Motor neuron (in vitro differentiated cells): Measurements from ENCODE around the gene PATL2. TPM values are rescaled to one million over a fixed set of nuclear protein-coding genes. Genes with fewer than 3 reads are reported as not detected.
"Not testable (repeated sequence)": the region's sequence is repeated elsewhere in the genome, so short reads cannot be mapped to it uniquely, and the experiment has no call there.

ENCODE experiments used
- ATAC-seq, 8 experiments: fragments of 200-7000 bp; cut with Tn5 transposase; replicated peaks in 6 of 8; 2 replicates each; pipeline ENCODE4 v1.8.0; 2021; ENCODE audit warnings: mild to moderate bottlenecking in 8 of 8, moderate library complexity in 8 of 8
- H3K27ac ChIP-seq, 2 donors: fragments of 250-450 bp; sonication (Bioruptor Pico); 2 replicates each; pipeline ENCODE4 v1.9.0; 2021; ENCODE audit warnings: antibody characterized with exemption in 2 of 2, mild to moderate bottlenecking in 2 of 2, moderate library complexity in 1 of 2
- H3K4me1 ChIP-seq, 2 donors: fragments of 250-450 bp; sonication (Bioruptor Pico); replicated peaks in 1 of 2; 2 replicates each; pipeline ENCODE4 v1.6.1; 2021; ENCODE audit warnings: antibody characterized with exemption in 2 of 2, mild to moderate bottlenecking in 2 of 2, moderate library complexity in 1 of 2
- H3K4me3 ChIP-seq, 5 donors: fragments of 250-450 bp; sonication (Bioruptor Pico); 2 replicates each; pipeline ENCODE4 v1.9.0; 2021; ENCODE audit warnings: antibody characterized with exemption in 5 of 5, mild to moderate bottlenecking in 5 of 5, moderate library complexity in 4 of 5
- WGBS, 10 experiments: fragments of 450-650 bp; shearing (Covaris generic); methylation state at CpG; one replicate each; pipeline ENCODE4 v1.0.0; 2022; 5-methylcytosine and 5-hydroxymethylcytosine counted together
- in situ Hi-C, 9 experiments: fragments of 400-800 bp; cut with MboI; loops; one replicate each; pipeline ENCODE4 v1.15.0; 2021; ENCODE audit warnings: low sequenced_read_pairs in 9 of 9, low pct_unique_long_range_greater_than_20kb in 2 of 9; ENCODE audit not compliant: unreplicated experiment in 9 of 9
- total RNA-seq, 8 experiments: library from RNA; unstranded; fragments of 300-600 nt; gene quantifications; 2 replicates each; pipeline versions ENCODE4 v1.2.3 to v1.2.4, GENCODE V29; 2022

The PATL2 gene
- total RNA-seq, 8 experiments from 2014 or later: 0.11 to 2.2 (median 0.96) TPM

GRCh38 chr15:44697014-44697413 lies 14.1 kb downstream of the PATL2 start:
- Histone ChIP-seq H3K4me1 (no peaks in the 10 kb centered on the region), H3K27ac (no peak overlapping the region), H3K4me3 (no peak overlapping the region)
- no peak for ATAC-seq
- in situ Hi-C loops: no loop called here

DNA sequence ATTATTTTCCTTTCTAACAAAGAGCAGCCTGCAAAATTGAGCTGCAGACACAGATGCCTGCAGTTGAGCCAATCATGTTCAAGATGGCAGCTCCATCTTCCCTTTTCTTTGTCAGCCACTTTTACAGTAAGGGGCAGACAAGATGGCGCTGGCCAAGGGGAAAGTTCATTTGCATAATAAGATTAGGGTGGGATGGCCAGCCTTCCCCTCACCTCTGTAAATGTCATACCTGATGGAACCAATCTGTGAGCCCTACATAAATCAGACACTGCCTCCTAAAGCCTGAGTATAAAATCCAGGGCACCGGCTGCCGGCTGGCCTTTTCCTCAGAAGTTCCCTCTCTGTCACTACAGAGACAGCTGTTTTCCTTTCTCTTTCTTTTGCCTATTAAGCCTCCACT lies 15.8 kb downstream of the PATL2 start:
- no peak for ATAC-seq
- H3K27ac ChIP-seq: no peak overlapping the region

GRCh38 chr15:44694416-44694815 lies 16.7 kb downstream of the PATL2 start:
- 8 to 100% (median 85%) methylated on average over 2 to 4 of the region's 4 CpGs; no CpG with 5 or more reads in 1 of the 10 experiments for WGBS, 10 experiments
- Histone ChIP-seq H3K4me3 (no peak overlapping the region), H3K4me1 (no peaks in the 10 kb centered on the region), H3K27ac (no peak overlapping the region)
- ATAC-seq: no peak
- in situ Hi-C loops: no loop called here

More for the DNA sequence above, 15.8 kb downstream of the PATL2 start:
- Histone ChIP-seq H3K4me1 (no peaks in the 10 kb centered on the region), H3K4me3 (no peak overlapping the region)
- 25 to 100% (median 67%) methylated on average over 1 to 3 of the region's 3 CpGs; no CpG with 5 or more reads in 2 of the 10 experiments for WGBS, 10 experiments
- in situ Hi-C loops: no loop called here

DNA sequence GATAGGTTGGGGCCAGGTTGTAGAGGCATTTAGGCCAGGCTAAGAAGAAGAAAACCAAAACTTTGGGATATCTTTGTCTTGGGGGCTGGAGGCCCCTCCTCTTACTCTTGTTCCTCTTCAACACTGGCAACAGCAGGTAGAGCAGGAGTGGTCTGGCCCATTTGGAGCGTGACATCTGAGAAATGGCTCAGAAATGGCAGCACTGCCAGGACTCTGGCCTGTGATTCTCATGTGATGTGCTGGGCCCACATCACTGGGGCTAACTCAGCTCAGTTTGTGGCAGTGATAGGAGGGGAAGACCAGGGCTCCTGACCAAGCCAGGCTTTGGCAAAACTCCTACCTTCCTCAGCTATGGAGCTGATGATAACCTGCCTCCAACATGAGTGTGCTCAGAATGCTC lies 18.5 kb downstream of the PATL2 start:
- 80% methylated on average over 1 of the region's 1 CpG; no CpG with 5 or more reads in 8 of the 10 experiments for WGBS, 10 experiments
- Histone ChIP-seq H3K4me1 (no peaks in the 10 kb centered on the region), H3K27ac (no peak overlapping the region), H3K4me3 (no peak overlapping the region)
- no peak for ATAC-seq
- in situ Hi-C loops: no loop called here

- H3K27ac ChIP-seq, ATAC-seq, in situ Hi-C loops, H3K4me1 ChIP-seq, H3K4me3 ChIP-seq: not testable (repeated sequence)
- 0 to 89% (median 29%) methylated on average over 1 of the region's 1 CpG; no CpG with 5 or more reads in 4 of the 10 experiments for WGBS, 10 experiments
These were observed 20.9 kb downstream of the PATL2 start for GRCh38 chr15:44690245-44690644.

GRCh38 chr15:44689318-44689717 lies 21.8 kb downstream of the PATL2 start:
- H3K27ac ChIP-seq, ATAC-seq, H3K4me1 ChIP-seq, H3K4me3 ChIP-seq, in situ Hi-C loops: not testable (repeated sequence)
- WGBS, 10 experiments: 0 to 71% (median 24%) methylated on average over 1 to 2 of the region's 2 CpGs; no CpG with 5 or more reads in 4 of the 10 experiments

DNA sequence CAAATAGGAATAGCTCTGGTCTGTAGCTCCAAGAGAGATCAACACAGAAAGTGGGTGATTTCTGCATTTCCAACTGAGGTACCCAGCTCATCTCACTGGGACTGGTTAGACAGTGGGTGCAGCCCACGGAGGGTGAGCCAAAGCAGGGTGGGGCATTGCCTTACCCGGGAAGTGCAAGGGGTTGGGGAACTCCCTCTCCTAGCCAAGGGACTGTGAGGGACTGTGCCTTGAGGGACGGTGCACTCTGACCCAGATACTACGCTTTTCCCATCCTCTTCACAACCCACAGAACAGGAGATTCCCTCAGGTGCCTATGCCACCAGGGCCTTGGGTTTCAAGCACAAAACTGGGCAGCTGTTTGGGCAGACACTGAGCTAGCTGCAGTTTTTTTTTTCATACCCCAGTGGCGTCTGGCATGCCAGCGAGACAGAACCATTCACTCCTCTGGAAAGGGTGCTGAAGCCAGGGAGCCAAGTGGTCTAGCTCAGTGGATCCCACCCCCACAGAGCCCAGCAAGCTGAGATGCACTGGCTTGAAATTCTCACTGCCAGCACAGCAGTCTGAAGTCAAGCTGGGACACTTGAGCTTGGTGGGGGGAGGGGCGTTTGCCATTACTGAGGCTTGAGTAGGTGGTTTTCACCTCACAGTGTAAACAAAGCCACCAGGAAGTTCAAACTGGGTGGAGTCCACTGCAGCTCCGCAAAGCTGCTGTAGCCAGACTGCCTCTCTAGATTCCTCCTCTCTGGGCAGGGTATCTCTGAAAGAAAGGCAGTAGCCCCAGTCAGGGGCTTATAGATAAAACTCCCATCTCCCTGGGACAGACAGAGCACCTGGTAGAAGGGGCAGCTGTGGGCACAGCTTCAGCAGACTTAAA lies 28.1 kb downstream of the PATL2 start:
- peak in 3 of 8 experiments; percentile 18 to 40 (median 34) for ATAC-seq
- 0 to 100% (median 34%) methylated on average over 1 to 4 of the region's 8 CpGs; no CpG with 5 or more reads in 2 of the 10 experiments for WGBS, 10 experiments

DNA sequence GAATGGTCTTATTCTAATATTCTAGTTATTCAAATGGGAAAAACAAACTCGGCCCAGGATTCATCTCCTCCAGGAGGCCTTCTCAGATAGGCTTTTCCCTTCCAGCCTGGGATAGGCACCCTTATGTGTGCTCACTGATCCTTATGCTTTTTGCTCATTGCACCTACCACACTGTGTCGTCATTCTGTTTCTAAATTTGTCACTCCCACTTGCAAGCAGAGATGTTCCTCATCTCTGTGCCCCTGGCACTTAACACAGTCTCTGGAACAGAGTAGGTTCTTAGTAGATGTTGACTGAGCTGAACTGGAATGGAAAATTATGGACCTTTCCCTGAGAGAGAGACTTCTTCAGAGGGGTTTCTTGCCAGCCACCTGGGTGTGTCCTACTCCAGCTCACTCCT lies 28.9 kb downstream of the PATL2 start:
- H3K4me3 ChIP-seq: no peak overlapping the region
- H3K4me1 ChIP-seq: peaks cover 0 to 2% of the 10 kb centered on the region in 2 donors
- 10 to 100% (median 50%) methylated on average over 1 to 2 of the region's 2 CpGs; no CpG with 5 or more reads in 3 of the 10 experiments for WGBS, 10 experiments
- no peak for ATAC-seq
- H3K27ac ChIP-seq: no peak overlapping the region
- in situ Hi-C loops: no loop called here

More for the DNA sequence above, 28.1 kb downstream of the PATL2 start:
- H3K4me3 ChIP-seq, H3K4me1 ChIP-seq, in situ Hi-C loops, H3K27ac ChIP-seq: not testable (repeated sequence)

DNA sequence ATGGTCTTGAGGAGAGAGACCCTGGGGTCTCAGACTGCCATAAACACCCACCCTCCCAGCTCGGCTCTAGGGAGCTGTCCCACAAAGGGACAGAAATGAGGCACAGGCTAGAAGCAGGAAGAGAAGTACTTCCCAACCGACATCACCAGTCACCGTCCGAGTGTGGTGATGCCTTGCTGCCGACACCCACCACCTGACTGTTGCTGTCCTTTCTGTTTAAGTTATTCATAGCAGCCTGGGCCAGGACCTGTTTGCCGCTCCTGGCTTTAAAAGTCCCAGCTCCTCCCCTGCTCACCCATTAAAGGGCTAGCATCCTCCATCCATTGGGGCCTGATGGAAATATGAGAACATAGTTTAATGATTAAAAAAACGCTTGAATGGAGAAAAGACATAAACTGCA lies 34.4 kb downstream of the PATL2 start:
- Histone ChIP-seq H3K27ac (no peak overlapping the region), H3K4me3 (no peak overlapping the region), H3K4me1 (no peaks in the 10 kb centered on the region)
- ATAC-seq: peak in 3 of 8 experiments; percentile 69 to 95 (median 80)
- 47 to 83% (median 70%) methylated on average over 1 to 7 of the region's 7 CpGs; no CpG with 5 or more reads in 3 of the 10 experiments for WGBS, 10 experiments
- in situ Hi-C loops: no loop called here

DNA sequence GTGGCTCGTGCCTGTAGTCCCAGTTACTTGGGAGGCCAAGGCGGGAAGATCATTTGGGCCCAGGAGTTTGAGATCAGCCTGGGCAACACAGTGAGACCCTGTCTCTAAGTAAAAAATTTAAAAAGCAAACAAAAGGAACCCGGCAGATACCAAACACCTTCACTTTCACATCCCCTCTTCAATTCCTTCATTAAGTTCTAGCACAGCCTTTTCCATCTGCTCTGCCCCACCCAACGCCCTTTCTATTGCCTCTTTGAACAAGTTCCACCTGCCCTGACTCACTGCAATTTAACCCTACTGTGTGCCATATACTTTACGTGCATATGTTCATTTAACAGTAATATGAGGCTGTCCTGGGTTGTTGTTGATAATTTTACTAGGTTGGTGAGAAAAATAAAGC lies 35.2 kb downstream of the PATL2 start:
- 33 to 94% (median 73%) methylated on average over 1 to 5 of the region's 5 CpGs; no CpG with 5 or more reads in 3 of the 10 experiments for WGBS, 10 experiments
- Histone ChIP-seq H3K4me1 (no peaks in the 10 kb centered on the region), H3K27ac (no peak overlapping the region), H3K4me3 (no peak overlapping the region)
- ATAC-seq: no peak
- in situ Hi-C loops: no loop called here

- no peak overlapping the region for H3K4me3 ChIP-seq
- ATAC-seq: no peak
- in situ Hi-C loops: no loop called here
- H3K27ac ChIP-seq: no peak overlapping the region
- WGBS, 10 experiments: 60 to 100% (median 85%) methylated on average over 1 to 2 of the region's 2 CpGs; no CpG with 5 or more reads in 4 of the 10 experiments
- H3K4me1 ChIP-seq: no peaks in the 10 kb centered on the region
These were observed 37.5 kb downstream of the PATL2 start for GRCh38 chr15:44673639-44674038.

GRCh38 chr15:44670087-44670950 lies 40.8 kb downstream of the PATL2 start:
- in situ Hi-C loops: no loop called here
- no peak overlapping the region for H3K4me3 ChIP-seq
- WGBS, 10 experiments: 50 to 100% (median 70%) methylated on average over 1 to 5 of the region's 6 CpGs; no CpG with 5 or more reads in 2 of the 10 experiments
- no peak overlapping the region for H3K27ac ChIP-seq
- no peak for ATAC-seq
- no peaks in the 10 kb centered on the region for H3K4me1 ChIP-seq

DNA sequence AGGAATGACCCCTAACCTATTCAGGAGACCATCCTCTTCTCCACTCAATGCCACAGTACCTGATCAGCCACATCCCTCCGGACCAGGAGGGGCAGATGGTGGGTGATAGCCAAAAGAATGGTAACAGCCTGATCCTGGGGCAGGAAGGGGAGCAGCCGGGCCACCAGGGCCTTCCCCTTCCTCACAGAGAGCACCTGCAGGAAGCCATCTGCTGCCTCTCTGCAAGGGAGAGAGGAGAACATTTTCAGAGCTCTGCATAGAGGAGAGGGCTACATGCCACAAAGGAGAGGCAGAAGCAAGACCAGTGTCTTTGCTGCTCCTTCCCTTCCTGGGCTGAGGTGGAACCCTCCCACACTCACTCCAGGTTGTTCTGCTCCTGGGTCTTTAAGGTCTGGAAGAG lies 42.2 kb downstream of the PATL2 start:
- in situ Hi-C loops: no loop called here
- ATAC-seq: no peak
- H3K4me1 ChIP-seq: peaks cover 1% of the 10 kb centered on the region in 2 donors
- H3K27ac ChIP-seq: no peak overlapping the region
- no peak overlapping the region for H3K4me3 ChIP-seq
- 0 to 50% (median 40%) methylated on average over 1 of the region's 2 CpGs; no CpG with 5 or more reads in 5 of the 10 experiments for WGBS, 10 experiments
